MM.1S (cell line): ENCODE measurements around the gene MAS1.

ENCODE experiments used
- CTCF ChIP-seq: fragments of 300-600 bp; sonication (generic); IDR thresholded peaks from 2 replicates; pipeline ENCODE4 v1.5.1; 2016; ENCODE audit warnings: antibody characterized with exemption, low read length, mixed read lengths
- EZH2 ChIP-seq: fragments of 300-600 bp; sonication (generic); optimal IDR thresholded peaks from 2 replicates; pipeline ENCODE3; 2017; ENCODE audit warnings: low read depth, mild to moderate bottlenecking, antibody characterized with exemption, low read length, mixed read lengths
- EZH2phosphoT487 ChIP-seq: fragments of 300-600 bp; sonication (generic); IDR thresholded peaks from 2 replicates; pipeline ENCODE4 v1.6.1; 2018; ENCODE audit warnings: antibody characterized with exemption, low read length

- TF ChIP-seq CTCF: no peak
- TF ChIP-seq EZH2: no peak
- TF ChIP-seq EZH2phosphoT487: no peak
Measured at GRCh38 chr6:159862103-159862502, 28.7 kb upstream of the MAS1 start.
